ENCODE measurements around the gene HMGN3.
A peak's percentile ranks its signal among the peaks of the same experiment; 100 is the strongest.

HMGN3 gene

GRCh38 chr6:79173378-79173777, 61.1 kb downstream of the HMGN3 start:
- DNase-seq: no peak

DNA sequence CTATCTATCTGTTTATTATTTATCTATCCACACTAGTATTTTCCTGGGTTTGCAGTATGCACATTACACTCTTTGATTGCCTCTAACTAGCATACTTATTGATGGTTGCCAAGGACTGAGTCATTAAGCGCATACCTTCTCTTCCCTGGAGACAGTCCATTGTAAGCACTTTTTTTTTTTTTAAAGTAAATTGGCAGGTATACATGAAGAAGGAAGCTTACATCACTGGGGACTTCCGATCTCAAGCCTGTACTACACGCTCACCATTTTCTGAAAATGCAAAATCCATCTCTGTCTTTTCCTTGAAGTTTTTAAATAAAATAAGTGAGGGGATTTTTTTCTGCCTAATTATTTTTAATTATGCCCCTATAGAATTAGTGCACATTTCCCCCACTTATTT, 63.5 kb downstream of the HMGN3 start:
- peak; percentile 13 for DNase-seq

- DNase-seq: no peak
Measured at GRCh38 chr6:79170431-79170830, 64.1 kb downstream of the HMGN3 start.

GRCh38 chr6:79168695-79168980, 65.8 kb downstream of the HMGN3 start:
- no peak for DNase-seq

GRCh38 chr6:79167931-79168694, 66.4 kb downstream of the HMGN3 start:
- no peak for DNase-seq

DNA sequence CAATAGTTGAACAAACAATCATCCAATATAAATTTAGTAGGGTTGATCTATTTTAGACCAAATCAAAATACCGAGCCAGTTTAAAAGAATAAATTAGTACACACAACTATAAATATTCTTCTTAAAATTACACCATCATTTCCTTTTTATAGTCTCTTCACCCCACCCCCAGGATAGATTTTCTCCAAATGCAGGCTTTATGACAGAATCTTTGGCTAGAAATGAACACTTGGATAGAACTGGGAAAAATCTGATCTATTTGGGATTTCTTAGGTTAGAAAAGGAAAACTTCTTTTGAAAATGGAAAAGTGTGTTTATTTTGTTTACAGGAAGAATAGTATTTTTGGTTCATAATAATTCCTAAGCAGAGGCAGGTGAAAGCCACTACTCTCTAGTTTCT, 74.6 kb downstream of the HMGN3 start:
- no peak for DNase-seq

DNA sequence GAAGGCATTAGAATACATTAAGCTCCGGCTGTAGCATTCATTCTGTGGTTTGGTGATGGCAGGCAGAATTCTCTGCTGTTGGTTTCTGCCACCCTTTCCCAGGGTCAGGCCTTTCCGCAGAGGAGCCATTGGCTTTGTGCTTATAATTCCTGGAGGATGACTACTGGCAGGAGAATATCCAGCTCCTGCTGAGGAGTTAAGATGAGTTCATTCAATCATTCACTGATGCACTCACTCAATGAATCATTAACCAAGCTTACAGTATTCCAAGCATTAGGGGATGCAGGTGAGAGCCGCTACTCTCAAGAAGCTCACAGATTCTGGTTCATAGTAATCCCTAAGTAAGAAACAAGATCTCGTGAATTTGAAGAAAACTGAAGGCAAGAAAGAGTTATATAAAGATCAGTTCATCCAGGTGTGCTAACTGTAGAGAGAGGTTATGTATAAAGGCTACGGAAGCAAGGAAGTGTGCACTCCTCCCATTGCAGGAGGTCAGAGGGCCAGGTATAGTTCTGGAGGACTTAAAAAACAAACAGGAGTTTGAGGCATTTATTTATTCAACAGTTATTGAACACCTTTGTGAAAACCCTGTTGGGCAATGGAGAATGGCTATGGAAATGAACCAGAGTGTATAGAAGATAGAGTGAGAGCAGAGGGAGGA, 75.5 kb downstream of the HMGN3 start:
- DNase-seq: no peak

DNA sequence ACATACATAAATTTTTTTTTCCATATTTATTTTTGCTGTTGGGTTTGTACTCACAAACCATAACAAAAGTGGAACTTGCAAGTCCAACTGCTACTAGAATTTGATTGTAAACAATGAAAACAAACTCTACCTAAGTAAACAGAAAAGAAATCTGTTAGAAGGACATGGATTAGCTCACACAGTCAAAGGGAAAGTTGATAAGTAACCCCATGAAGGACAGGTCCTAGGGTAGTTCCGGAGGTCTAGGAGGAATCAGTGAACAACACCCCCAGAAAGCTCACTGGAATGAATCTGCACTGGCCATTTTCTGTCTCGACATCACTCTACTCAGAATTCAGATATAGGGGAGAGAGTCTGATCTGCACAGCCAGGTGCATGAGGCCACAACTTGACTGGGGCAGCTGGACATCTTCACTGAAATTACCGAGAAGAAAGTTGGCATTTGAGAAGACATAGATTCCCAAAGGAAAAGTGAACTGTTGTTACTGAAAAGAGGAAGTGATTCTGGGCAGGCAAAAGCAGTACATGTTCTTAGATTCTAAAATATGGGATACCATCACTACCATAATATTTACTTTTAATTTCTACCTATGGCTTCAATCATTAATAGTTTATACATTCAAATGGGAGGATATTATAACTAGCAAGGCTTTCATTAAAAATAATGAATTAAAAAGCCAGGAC, 76.4 kb downstream of the HMGN3 start:
- no peak for DNase-seq

DNA sequence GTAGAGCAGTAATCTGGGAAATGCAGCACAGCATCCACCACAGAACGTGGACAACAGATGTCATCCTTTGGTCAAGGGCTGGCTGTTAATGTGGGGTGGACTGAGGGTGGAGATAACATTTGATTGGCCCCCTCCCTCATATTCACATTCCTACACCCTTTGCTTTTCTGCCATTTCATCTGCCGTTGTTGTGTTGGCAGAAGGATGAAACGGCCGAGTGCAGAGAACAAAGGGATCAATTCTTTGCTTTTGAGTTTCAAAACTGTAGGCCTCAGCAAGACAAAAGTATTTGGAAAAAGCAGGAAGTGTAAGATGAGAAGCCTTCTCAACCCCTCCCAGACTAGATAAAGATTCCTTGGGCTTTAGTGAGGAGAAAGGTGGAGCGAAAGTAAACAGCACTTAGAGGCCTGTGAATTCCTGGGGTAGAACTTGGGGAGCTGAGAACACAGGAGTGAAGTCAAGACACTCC, 82.2 kb downstream of the HMGN3 start:
- DNase-seq: no peak
